Kidney glomerular epithelial cell (primary cell): Measurements from ENCODE around the gene MRPS12.

Source experiments
- DNase-seq: peaks from one replicate; lab custom pipeline; 2025; lab: John Stamatoyannopoulos, UW

MRPS12 gene

DNA sequence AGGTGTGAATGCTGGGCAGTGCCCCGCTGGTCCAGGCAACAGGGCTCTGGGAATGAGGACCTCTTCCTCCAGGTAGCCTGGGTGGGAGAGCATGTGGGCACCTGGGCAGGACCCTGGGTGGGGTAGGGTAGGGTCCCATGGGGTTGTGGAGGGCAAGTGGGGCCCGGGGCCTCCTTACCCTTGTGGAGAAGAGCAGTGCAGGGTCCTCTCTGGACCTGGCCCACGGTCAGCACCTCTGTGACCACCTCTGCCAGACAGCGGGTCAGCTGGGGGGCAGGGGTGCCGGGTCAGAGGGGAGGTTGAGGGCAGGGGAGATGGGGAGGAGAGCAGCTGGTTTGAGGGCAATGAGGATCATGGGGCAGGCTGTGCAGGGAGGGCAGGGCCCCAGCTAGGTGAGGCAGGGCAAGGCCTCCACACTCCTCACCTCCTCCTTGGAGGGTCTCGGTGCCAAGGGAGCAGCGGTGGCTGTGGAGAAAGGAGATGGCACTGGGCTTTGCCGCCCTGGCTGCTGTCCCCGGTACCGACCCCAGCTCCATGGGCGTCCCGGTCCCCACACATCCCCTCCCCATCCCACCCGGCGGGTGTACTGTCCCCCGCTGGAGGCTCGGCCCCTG is 19.2 kb upstream of the MRPS12 start:
- DNase-seq, result no peak

DNA sequence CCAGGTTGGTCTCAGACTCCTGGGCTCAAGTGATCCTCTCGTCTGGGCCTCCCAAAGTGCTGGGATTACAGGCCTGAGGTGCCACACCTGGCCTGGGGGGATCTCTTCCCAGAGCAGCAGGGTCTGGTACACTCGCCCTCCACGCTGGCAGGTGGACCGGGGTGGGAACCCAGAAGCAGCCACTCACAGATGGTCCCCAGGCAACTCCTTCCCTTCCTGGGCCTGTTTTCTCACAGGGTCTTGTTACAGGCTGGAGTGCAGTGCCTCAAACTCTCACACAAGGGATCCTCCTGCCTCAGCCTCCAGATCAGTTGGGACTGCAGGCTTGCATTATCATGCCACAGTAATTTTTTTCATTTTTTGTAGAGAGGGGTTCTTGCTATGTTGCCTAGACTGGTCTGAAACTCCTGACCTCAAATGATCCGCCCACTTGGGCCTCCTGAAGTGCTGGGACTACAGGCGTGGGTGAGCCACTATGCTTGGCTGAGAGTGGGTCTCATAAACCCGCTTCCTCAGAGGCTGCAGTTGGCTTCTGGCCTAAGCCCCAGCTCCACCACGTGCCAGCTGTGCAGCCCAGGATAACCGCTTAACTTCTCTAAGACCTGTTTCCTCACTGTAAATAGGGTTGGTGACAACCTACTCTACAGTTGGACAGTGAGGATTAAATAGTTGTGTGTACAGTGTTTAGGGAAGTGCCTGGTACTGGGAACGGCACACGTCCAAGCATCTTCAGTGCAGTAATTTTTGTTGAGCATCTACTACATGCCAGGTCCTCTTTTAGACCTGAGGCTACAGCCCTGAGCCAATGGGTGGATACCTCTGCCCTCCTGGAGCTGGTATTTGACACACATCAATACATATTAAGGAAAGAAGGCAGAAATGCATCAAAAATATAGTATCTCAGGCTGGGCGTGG is 17.9 kb upstream of the MRPS12 start:
- DNase-seq, result no peak

DNA sequence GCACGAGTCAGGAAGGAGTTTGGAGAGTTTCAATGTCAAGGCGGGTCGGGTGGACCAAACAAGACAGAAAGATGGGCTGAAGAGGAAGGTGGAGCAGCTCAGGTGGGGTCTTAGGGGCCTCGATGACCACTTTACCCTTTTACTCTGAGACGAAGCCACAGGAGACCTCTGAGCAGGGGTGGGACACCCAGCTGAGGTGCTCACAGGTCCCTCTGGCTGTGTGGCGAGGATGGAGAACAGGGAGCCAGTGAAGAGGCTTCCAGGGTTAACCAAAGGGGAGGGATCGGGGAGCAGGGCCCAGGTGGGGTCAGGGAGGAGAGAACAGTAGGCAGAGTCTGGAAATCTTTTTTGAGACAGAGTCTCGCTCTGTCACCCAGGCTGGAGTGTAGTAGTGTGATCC is 16.8 kb upstream of the MRPS12 start:
- no peak for DNase-seq

DNA sequence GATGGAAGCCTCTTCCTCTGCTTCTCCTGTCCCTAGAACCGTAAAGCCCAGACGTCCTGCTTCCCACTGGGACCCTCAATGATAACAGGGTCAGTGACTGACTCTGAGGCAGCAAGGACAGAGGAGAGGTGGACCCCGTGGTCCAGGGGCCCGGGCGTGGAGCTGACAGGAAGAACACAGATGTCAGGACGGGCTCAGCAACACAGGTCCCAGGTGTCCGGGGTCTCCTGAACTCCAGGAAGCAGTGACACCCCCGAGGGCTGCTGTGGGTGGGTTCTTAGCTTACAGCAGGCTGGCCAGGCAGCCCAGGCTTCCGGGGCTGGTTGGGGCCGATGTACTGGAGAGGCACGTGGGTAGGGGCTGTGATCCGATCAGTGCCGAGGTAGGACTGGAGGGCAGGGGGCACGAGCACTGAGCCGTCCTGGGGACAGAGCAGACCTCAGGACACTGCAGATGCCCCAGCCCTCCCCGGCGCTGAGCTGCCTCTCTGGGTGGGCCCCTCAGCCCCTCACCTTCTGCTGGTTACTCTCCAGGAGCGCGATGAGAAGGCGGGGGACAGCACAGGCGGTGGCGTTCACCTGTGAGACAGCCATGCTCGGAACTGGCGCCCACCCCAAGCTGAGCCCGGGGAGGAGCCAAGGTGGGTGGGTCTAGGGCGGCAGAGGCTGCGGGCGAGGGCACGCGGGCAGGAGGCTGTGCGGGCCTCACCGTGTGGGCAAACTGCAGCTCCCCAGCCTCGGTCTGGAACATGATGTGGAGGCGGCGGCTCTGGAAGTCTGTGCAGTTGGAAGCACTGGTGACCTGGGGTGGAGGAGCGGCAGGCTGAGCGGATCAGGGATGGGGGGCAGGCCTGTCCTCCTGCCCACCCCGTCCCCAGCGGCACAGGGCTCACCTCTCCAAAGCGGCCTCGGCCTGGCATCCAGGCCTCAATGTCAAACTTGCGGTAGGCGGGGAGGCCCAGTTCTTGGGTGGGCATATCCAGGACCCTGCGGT is 15.1 kb upstream of the MRPS12 start:
- no peak for DNase-seq

DNA sequence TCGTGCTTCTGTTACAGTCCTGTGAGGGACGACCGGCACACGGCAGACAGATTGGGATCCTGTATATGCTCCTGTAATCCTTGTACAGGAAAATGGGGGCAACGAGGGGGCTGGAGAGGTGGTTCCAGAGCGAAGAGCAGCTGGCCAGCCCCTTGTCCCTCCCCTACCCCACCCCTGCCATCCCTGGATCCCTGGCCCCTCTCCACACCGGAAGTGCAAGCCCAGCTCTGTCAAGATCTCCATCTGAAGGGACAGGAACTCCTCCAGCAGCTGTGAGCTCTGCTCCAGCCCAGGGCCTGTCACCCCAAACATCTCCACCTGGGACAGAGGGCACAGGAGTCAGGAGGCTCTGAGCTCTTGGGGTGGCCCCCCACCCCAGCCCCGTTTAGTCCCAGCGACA is 13.2 kb upstream of the MRPS12 start:
- DNase-seq, result no peak

DNA sequence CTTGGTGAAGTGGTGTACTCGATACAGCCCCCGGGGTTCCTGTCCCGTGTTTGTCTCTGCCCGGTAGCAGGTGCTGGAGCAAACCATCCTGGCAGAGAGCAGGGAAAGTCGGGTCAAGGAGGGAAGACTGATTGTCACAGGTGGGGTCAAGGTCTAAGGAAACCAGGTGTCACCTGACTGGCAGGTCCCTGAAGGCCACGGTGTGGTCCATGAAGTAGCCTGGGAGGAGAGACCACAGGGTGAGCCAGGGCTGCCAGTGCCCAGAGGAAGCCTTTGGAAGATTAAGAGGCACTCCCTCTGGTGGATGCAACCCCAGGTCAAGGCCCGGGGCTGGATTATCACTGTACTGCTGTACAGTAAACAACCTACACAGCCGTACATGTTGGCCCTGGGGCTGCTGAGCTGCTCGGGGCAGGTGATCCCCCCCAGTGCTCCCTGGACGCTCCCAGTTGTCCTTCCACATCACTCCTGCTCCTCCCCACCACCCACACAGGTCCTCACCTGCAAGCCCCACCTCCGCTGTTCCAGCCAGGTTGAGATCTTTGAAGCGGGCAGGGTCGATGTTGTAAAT is 12.7 kb upstream of the MRPS12 start:
- DNase-seq, result no peak

DNA sequence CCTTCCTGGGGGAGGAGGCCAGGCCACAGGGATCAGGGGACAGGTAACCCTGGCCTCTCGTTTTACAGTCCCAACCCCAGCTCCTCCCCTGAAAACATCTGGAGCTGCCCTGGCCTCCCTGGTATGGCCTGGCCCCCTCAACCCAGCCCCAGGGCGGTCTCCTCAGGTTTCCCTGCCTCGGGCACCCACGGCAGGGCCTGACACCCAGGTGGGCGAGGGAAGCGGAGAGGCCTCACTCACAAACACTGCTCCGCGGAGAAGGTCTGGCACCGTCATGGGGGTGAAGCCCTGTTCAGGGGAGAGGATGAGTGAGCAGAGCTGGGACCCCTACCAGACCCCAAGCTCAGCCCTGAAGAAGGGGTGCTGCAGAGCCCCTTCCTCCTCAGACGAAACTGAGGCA is 12.2 kb upstream of the MRPS12 start:
- DNase-seq, result no peak

DNA sequence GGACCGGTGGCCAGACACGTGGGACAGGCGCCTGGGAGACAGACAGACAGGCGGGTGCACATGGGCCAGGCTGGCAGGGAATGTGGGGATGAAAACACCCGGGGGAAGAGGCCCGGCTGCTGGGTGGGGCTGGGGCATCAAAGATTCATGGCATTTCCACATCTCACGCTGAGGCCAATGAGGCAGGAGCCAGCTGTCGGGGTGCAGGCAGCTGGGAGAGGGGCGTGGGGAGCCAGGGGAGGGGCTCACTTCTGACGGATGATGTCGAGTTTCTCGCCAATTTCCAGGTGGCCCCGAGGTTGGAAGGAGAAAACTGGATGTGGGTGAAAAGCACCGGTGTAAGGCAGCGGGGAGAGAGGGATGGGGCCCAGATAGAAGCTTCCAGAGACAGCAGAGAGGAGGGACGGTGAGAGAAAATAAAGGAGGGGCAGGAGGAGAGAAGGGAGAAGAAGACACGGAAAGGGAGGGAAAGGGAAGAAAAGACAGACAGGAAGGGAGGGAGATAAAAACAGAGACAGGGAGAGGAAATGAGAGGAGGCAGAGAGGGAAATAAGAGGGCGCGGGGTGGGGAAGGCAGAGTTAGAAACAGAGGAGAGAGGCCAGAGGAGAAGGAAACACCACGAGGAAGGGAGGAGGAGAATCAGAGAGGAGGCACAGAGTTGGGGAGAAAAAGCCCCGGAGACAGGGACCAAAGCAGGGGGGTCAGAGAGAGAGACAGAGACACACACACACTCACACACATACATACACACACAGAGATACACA is 10.7 kb upstream of the MRPS12 start:
- no peak for DNase-seq

DNA sequence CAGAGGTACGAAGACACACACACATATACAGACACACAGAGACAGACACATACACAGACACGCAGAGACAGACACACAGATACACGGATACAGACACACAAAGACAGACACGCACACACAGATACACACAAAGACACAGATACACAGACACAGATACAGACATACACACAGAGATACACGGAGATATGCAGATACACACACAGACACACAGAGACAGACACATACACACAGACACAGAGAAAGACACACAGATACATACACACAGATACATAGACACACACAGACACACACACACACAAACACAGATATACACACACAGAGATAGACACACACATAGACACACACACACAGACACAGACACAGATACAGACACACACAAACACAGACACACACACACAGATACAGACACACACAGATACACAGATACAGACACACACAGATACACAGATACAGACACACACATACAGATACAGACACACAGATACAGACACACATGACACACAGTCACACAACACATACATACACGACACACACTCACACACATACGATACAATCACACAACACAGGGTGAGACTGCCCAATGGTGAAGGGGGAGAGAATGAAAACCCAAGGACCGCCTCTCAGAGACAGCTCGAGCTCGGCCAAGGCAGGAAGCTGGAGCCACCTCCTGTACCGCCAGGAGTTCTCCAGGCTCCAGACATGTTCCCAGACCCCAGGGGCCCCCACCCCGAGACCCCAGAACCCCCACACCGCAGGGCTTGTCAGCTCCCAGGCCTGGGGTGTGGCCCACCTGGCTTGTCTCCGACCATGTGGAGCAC is 9.9 kb upstream of the MRPS12 start:
- no peak for DNase-seq

DNA sequence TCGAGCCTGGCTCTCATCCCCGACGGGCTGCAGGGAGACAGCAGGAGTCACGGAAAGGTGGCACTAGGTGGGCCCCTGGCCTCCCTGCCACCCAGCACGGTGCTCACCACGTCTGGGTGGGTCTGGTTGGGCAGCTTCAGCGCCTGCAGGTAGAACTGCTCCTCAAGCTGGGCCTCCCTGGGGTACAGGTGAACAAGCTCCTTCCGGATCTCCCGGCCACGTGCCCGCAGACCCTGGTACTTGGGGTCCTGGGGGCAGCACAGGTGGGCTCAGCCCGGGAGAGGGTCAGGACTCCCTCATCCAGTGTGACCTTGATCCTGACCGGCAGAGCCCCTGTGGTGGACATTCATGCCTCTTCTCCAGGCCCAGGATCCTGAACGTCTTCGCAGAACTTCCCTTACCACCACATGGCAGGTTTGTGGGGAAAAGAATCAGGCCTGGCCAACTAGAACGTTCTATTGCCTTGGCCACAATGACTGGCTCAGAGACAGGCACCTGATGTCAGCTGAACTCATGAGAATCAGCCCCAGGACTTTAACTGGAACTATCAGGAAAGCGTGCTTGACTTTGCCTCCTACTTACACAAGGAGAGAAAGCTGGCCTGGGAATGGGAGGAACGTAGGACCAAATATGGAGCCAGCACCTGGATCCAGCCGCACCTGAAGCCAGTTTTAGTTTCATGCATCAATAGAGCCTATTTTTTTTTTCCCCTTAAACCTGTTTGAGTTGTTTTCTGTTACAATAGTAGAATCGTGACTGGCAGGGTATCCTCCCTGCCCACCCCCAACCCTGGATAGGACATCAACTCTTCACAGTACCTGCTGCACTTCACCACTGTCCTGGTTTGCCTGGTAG is 9.1 kb upstream of the MRPS12 start:
- no peak for DNase-seq

DNA sequence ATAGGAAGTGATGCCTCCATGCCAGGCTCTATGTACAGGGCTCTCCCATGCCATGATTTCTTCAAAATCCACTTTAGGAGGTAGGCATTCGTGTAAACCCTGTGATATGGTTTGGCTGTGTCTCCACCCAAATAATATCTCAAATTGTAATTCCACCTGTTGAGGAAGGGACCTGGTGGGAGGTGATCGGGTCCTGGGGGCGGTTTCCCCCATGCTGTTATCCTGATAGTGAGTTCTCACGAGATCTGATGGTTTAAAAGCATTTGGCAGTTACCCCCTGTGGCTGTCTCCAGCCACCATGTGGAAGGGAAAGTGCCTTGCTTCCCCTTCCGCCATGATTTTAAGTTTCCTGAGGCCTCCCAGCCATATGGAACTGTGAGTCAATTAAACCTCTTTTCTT is 8.3 kb upstream of the MRPS12 start:
- DNase-seq, result no peak

DNA sequence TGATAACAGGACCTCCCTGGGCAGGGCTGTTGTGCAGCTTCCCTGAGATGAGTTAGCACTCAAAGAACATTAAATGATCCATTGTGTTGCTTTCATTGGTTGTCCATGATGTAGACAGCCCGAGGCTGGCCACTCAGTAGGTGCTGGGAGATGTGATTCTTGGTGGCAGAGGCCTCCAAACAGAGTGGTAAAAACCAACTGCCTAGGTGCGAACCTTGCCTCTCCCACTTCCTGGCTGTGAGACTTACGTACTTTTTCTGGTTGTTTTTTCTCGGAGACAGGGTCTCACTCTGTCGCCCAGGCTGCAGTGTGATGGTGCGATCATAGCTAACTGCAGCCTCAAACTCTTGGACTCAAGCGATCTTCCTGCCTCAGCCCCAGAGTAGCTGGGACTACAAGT is 6.4 kb upstream of the MRPS12 start:
- no peak for DNase-seq

DNA sequence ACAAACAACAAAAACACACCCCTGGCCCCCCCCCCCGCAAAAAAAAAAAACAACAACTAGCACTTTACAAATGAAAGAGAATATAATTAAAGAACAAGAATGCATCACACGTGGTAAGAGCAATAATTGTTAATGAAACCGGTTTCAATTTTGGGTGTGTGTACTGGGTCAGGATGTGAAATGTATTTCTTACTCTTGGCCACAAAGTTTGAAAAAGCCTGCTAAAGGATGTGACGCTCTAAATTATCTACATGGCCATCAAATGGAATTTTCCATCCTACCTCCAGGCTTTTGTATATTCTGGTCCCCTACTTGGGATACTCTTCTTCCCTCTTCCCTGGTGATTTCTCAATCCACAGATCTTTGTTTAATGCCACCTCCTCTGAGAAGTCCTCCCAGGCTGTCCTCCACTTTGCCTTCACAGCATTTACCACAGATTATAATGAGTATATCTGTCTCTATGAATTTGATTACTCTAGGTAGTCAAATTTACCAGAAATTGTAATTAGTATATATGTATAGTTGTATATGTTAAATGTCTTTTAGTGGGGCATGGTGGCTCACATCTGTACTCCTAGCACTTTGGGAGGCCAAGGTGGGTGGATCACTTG is 2.2 kb upstream of the MRPS12 start:
- no peak for DNase-seq

DNA sequence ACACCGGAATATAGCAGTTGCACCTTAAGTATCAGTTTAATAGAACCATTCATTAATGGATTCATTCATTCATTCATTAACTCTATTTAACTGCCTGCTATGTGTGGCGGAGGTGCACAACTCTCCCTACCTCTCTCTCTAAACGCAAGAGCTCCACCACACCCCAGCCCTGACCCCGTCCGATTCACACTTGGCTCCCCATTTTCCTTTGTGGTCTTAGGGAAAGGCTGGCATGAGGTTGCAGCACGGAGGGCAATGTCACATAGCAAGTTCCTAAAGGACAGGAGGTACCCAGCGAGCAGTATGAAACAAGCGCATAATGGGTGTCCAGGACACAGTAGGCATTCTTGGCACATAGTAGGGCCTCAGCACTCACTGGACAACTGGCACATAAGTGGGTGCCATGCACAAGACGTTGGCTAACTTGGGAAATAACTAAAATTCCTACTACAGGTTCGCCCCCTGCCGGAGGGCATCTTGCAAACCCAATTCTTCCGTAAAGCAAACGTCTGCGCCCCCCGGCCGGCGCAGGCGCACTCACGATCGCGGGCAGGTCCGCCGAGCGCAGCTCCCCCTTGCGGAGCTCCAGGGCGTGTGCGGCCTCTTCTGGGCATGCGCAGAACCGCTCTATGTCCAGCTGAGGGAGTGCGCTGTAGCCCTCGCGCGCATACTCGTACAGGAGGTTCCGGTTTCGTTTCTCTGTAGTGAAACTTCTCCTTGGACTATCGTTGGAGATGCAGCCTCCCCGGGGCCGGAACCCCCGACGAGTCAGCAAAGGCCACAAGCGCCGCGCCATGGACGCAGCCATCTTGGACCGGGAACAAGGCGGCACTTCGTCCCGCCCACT is 592 bp upstream of the MRPS12 start, which contains the start of gene SARS2:
TSS of gene SARS2 (minus strand) at position 835 of the 847 bp plus-strand sequence. CDS start at position 808, 27 bp downstream.
- peak; percentile 93 for DNase-seq

DNA sequence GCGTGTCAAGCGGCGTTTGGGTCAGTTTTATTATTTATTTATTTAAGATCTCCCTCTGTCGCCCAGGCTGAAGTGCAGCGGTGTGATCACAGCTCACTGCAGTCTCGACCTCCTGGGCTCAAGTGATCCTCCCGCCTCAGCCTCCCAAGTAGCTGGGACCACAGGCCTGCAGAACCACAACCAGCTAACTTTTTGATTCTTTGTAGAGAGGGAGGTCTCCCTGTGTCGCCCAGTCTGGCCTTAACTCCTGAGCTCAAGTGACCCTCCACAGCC is 713 bp downstream of the MRPS12 start:
- DNase-seq, result no peak

DNA sequence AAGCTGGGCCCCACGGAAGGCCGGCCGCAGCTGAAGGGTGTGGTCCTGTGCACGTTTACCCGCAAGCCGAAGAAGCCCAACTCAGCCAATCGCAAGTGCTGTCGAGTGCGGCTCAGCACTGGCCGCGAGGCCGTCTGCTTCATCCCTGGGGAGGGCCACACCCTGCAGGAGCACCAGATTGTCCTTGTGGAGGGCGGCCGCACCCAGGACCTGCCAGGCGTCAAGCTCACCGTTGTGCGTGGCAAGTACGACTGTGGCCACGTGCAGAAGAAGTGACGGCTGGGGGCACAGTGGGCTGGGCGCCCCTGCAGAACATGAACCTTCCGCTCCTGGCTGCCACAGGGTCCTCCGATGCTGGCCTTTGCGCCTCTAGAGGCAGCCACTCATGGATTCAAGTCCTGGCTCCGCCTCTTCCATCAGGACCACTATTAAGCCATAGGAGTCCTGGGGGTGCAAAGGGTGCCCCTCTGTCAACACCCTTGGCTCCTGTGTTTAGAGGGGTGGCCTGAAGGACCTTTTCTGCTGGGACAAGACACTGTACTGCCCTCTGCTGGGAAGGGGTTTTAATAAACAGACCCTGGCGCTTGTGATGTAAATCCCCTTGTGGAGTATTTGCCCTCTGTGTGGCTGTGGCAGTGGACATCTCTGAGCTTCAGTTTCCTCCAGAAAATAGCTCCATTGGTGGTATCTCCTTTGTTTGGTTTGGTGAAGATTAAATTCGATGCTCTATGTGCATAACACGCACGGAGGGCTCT is 1.9 kb downstream of the MRPS12 start:
- no peak for DNase-seq

DNA sequence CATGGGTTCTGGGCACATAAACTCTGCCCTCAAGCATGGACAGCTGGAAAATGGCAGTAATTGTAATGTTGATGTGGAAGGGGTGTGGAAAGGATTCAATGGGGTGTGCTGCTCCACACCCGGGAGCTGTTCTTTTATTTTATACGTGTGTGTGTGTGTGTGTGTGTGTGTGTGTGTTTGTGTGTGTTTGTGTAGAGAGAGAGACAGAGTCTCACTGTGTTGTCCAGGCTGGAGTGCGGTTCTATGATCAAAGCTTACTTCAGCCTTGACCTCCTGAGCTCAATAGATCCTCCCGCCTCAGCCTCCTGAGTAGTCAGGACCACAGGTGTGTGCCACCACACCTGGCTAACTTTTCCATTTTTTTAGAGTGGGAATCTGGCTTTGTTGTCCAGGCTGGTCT is 2.8 kb downstream of the MRPS12 start:
- no peak for DNase-seq
